Activated B cell treated with CpG ODN at 0.5 μM for 24 hours (primary cell): ENCODE measurements around the gene PTPRD. TPM values are rescaled to one million over a fixed set of nuclear protein-coding genes. Genes with fewer than 3 reads are reported as not detected.

Experiments used
- ATAC-seq: fragments of 200-7000 bp; cut with Tn5 transposase; one replicate; pipeline ENCODE4 v1.10.0; 2021; ENCODE audit warnings: low read depth, mild to moderate bottlenecking, moderate library complexity
- CTCF ChIA-PET: fragments of 350-600 bp; sonication (Branson Sonifier 250); formaldehyde crosslinking; loops from one replicate; lab custom pipeline; 2021; ENCODE audit warnings: antibody characterized with exemption; lab: Charles Lee
- POLR2A ChIA-PET: fragments of 350-600 bp; sonication (Branson Sonifier 250); formaldehyde crosslinking; loops from one replicate; lab custom pipeline; 2021; ENCODE audit warnings: antibody characterized with exemption; lab: Charles Lee
- DNase-seq: peaks from one replicate; pipeline ENCODE4 v3.0.0; 2022
- H3K27ac Mint-ChIP-seq: one replicate; pipeline ENCODE4 v1.8.0; 2020; ENCODE audit warnings: mixed read lengths
- H3K27me3 Mint-ChIP-seq: one replicate; pipeline ENCODE4 v1.8.0; 2021; ENCODE audit warnings: mixed read lengths
- H3K36me3 Mint-ChIP-seq: one replicate; pipeline ENCODE4 v1.8.0; 2021; ENCODE audit warnings: low read depth, mixed read lengths
- H3K4me1 Mint-ChIP-seq: one replicate; pipeline ENCODE4 v1.8.0; 2021; ENCODE audit warnings: mixed read lengths
- H3K4me3 Mint-ChIP-seq: one replicate; pipeline ENCODE4 v1.8.0; 2020; ENCODE audit warnings: mild to moderate bottlenecking, mixed read lengths
- H3K9me3 Mint-ChIP-seq: one replicate; pipeline ENCODE4 v1.8.0; 2020; ENCODE audit warnings: mixed read lengths
- CTCF ChIP-seq: fragments of 200-600 bp; IDR thresholded peaks from one replicate; pipeline ENCODE4 v1.8.0; 2022; ENCODE audit warnings: antibody characterized with exemption, mild to moderate bottlenecking
- intact Hi-C: fragments of 100-400 bp; cut with micrococcal nuclease; formaldehyde crosslinking; loops from one replicate; pipeline ENCODE4 v1.15.1; 2024
- total RNA-seq: library from RNA; stranded (reverse); gene quantifications from 2 replicates; pipeline ENCODE4 v1.2.3, GENCODE V29; 2022

The PTPRD gene
- total RNA-seq, 1 donor from 2014 or later: 0.04 TPM

- TF ChIP-seq CTCF: no peak
- POLR2A ChIA-PET: no interaction called here
- Mint-ChIP-seq H3K4me1 (no peaks in the 10 kb centered on the region), H3K27me3 (no peaks in the 10 kb centered on the region), H3K4me3 (no peak overlapping the region), H3K36me3 (no peaks in the 10 kb centered on the region), H3K9me3 (no peaks in the 10 kb centered on the region), H3K27ac (no peak overlapping the region)
- DNase-seq (no peak), ATAC-seq (no peak)
- intact Hi-C loops: no loop called here
- CTCF ChIA-PET: no interaction called here
These were observed 508.0 kb downstream of the PTPRD start for GRCh38 chr9:10104774-10105173.

- H3K27ac Mint-ChIP-seq: no peak overlapping the region
- ChIA-PET CTCF (no interaction called here), POLR2A (no interaction called here)
- H3K4me3 Mint-ChIP-seq: no peak overlapping the region
- no peak for TF ChIP-seq CTCF
- ATAC-seq (no peak), DNase-seq (no peak)
- peaks cover 6% of the 10 kb centered on the region for H3K9me3 Mint-ChIP-seq
- H3K4me1 Mint-ChIP-seq: no peaks in the 10 kb centered on the region
- no peaks in the 10 kb centered on the region for H3K27me3 Mint-ChIP-seq
- no peaks in the 10 kb centered on the region for H3K36me3 Mint-ChIP-seq
- intact Hi-C loops: no loop called here
These were observed 517.6 kb downstream of the PTPRD start for GRCh38 chr9:10095208-10095607.

GRCh38 chr9:10094563-10094962 is 518.2 kb downstream of the PTPRD start:
- TF ChIP-seq CTCF: no peak

GRCh38 chr9:10080012-10080411 is 532.8 kb downstream of the PTPRD start:
- intact Hi-C loops: no loop called here
- H3K4me1 Mint-ChIP-seq: no peaks in the 10 kb centered on the region
- no peaks in the 10 kb centered on the region for H3K36me3 Mint-ChIP-seq
- H3K27me3 Mint-ChIP-seq: no peaks in the 10 kb centered on the region
- no peak overlapping the region for H3K27ac Mint-ChIP-seq
- ATAC-seq (no peak), DNase-seq (no peak)
- TF ChIP-seq CTCF: no peak
- ChIA-PET POLR2A (no interaction called here), CTCF (no interaction called here)
- no peak overlapping the region for H3K4me3 Mint-ChIP-seq
- H3K9me3 Mint-ChIP-seq: no peaks in the 10 kb centered on the region

More at GRCh38 chr9:10094563-10094962, 518.2 kb downstream of the PTPRD start:
- intact Hi-C loops: no loop called here
- ChIA-PET CTCF (no interaction called here), POLR2A (no interaction called here)
- DNase-seq: no peak
- Mint-ChIP-seq H3K4me3 (no peak overlapping the region), H3K4me1 (no peaks in the 10 kb centered on the region), H3K9me3 (peaks cover 6% of the 10 kb centered on the region), H3K27me3 (no peaks in the 10 kb centered on the region), H3K27ac (no peak overlapping the region), H3K36me3 (no peaks in the 10 kb centered on the region)
- no peak for ATAC-seq

- TF ChIP-seq CTCF: no peak
- H3K4me1 Mint-ChIP-seq: no peaks in the 10 kb centered on the region
- intact Hi-C loops: no loop called here
- H3K4me3 Mint-ChIP-seq: no peak overlapping the region
- ChIA-PET CTCF (no interaction called here), POLR2A (no interaction called here)
- ATAC-seq (no peak), DNase-seq (no peak)
- no peaks in the 10 kb centered on the region for H3K9me3 Mint-ChIP-seq
- H3K27ac Mint-ChIP-seq: no peak overlapping the region
- no peaks in the 10 kb centered on the region for H3K27me3 Mint-ChIP-seq
- no peaks in the 10 kb centered on the region for H3K36me3 Mint-ChIP-seq
These were observed 533.4 kb downstream of the PTPRD start for GRCh38 chr9:10079284-10079964.
